HEK293 (cell line): Measurements from ENCODE around the gene SBF1.

Source experiments
- CTCF ChIA-PET: fragments of 350-600 bp; formaldehyde crosslinking; extraction: SDS; loops from one replicate; lab custom pipeline; 2021; ENCODE audit warnings: antibody characterized with exemption; lab: Yijun Ruan, JAX
- POLR2A ChIA-PET: fragments of 300-600 bp; formaldehyde crosslinking; extraction: SDS; loops from one replicate; lab custom pipeline; 2020; ENCODE audit warnings: antibody characterized with exemption, inconsistent platforms; lab: Yijun Ruan, JAX
- H3K27ac ChIP-seq: fragments of 200-500 bp; sonication (Bioruptor generic); 2 replicates; pipeline ENCODE4 v1.5.1; 2014; ENCODE audit warnings: low read depth, low read length, control low read depth, inconsistent platforms; ENCODE audit errors: extremely low read depth
- H3K36me3 ChIP-seq, 2 experiments: fragments of 200-500 bp in 1 of 2; sonication (Bioruptor generic) in 1 of 2; 1 replicate in 1 of 2; 2 replicates in 1 of 2; pipeline ENCODE4 v1.5.1; 2014 to 2017; ENCODE audit warnings: inconsistent platforms in 2 of 2, low read length in 2 of 2; ENCODE audit not compliant: control insufficient read depth in 2 of 2, insufficient read depth in 1 of 2
- H3K4me1 ChIP-seq: fragments of 200-500 bp; sonication (Bioruptor generic); 2 replicates; pipeline ENCODE4 v1.5.1; 2014; ENCODE audit warnings: mild to moderate bottlenecking, low read length, inconsistent platforms; ENCODE audit not compliant: control insufficient read depth, insufficient read depth
- H3K4me3 ChIP-seq: 2 replicates; pipeline ENCODE4 v1.5.1; 2011; ENCODE audit warnings: low read depth, mild to moderate bottlenecking, control low read depth, low read length, moderate library complexity
- H3K9me3 ChIP-seq: fragments of 200-500 bp; sonication (Bioruptor generic); 2 replicates; pipeline ENCODE4 v1.5.1; 2014; ENCODE audit warnings: low read depth, low read length, inconsistent platforms; ENCODE audit not compliant: control insufficient read depth, insufficient read depth
- BCL6B ChIP-seq: fragments of 450-650 bp; formaldehyde crosslinking; IDR thresholded peaks from 2 replicates; pipeline ENCODE4 v1.5.1; 2017; ENCODE audit warnings: missing biosample characterization, missing genetic modification characterization
- FEZF1 ChIP-seq: fragments of 450-650 bp; formaldehyde crosslinking; IDR thresholded peaks from 2 replicates; pipeline ENCODE4 v1.5.1; 2016; ENCODE audit warnings: missing biosample characterization, missing genetic modification characterization
- GLIS1 ChIP-seq: fragments of 450-650 bp; formaldehyde crosslinking; IDR thresholded peaks from 2 replicates; pipeline ENCODE4 v1.5.1; 2016; ENCODE audit warnings: missing biosample characterization, missing genetic modification characterization
- GLIS2 ChIP-seq: fragments of 450-650 bp; formaldehyde crosslinking; IDR thresholded peaks from 2 replicates; pipeline ENCODE4 v1.5.1; 2016; ENCODE audit warnings: missing biosample characterization, missing genetic modification characterization
- HOXC10 ChIP-seq: sonication (generic); formaldehyde crosslinking; IDR thresholded peaks from 2 replicates; pipeline ENCODE4 v1.8.1; 2023; ENCODE audit warnings: mild to moderate bottlenecking, missing genetic modification reagents
- HOXD13 ChIP-seq: sonication (generic); formaldehyde crosslinking; IDR thresholded peaks from 2 replicates; pipeline ENCODE4 v1.8.0; 2022; ENCODE audit warnings: missing genetic modification reagents, borderline replicate concordance
- KLF1 ChIP-seq: fragments of 450-650 bp; formaldehyde crosslinking; IDR thresholded peaks from 2 replicates; pipeline ENCODE4 v1.5.1; 2016; ENCODE audit warnings: missing biosample characterization, missing genetic modification characterization
- KLF10 ChIP-seq: fragments of 450-650 bp; IDR thresholded peaks from 2 replicates; pipeline ENCODE4 v1.5.1; 2018; ENCODE audit warnings: missing biosample characterization, mild to moderate bottlenecking, missing genetic modification characterization
- KLF8 ChIP-seq: fragments of 450-650 bp; formaldehyde crosslinking; IDR thresholded peaks from 2 replicates; pipeline ENCODE4 v1.5.1; 2016; ENCODE audit warnings: missing biosample characterization, missing genetic modification characterization
- KLF9 ChIP-seq: fragments of 450-650 bp; formaldehyde crosslinking; IDR thresholded peaks from 2 replicates; pipeline ENCODE4 v1.5.1; 2016; ENCODE audit warnings: missing biosample characterization, missing genetic modification characterization, low read depth
- MZF1 ChIP-seq: fragments of 450-650 bp; formaldehyde crosslinking; IDR thresholded peaks from 2 replicates; pipeline ENCODE4 v1.5.1; 2017; ENCODE audit warnings: missing biosample characterization, missing genetic modification characterization, borderline replicate concordance
- SCRT2 ChIP-seq: fragments of 450-650 bp; formaldehyde crosslinking; IDR thresholded peaks from 2 replicates; pipeline ENCODE4 v1.5.1; 2016; ENCODE audit warnings: missing biosample characterization, missing genetic modification characterization
- ZBTB17 ChIP-seq: fragments of 450-650 bp; formaldehyde crosslinking; IDR thresholded peaks from 2 replicates; pipeline ENCODE4 v1.5.1; 2016; ENCODE audit warnings: missing biosample characterization, missing genetic modification characterization
- ZEB2 ChIP-seq: fragments of 450-650 bp; formaldehyde crosslinking; IDR thresholded peaks from 2 replicates; pipeline ENCODE4 v1.5.1; 2016; ENCODE audit warnings: missing biosample characterization, missing genetic modification characterization
- ZIC2 ChIP-seq: fragments of 450-650 bp; formaldehyde crosslinking; IDR thresholded peaks from 2 replicates; pipeline ENCODE4 v1.5.1; 2016; ENCODE audit warnings: missing biosample characterization, missing genetic modification characterization
- ZNF558 ChIP-seq: fragments of 450-650 bp; formaldehyde crosslinking; IDR thresholded peaks from 2 replicates; pipeline ENCODE4 v1.5.1; 2016; ENCODE audit warnings: missing biosample characterization, missing genetic modification characterization
- ZNF623 ChIP-seq: fragments of 450-650 bp; formaldehyde crosslinking; IDR thresholded peaks from 2 replicates; pipeline ENCODE4 v1.5.1; 2016; ENCODE audit warnings: missing biosample characterization, missing genetic modification characterization
- ZNF629 ChIP-seq: fragments of 450-650 bp; formaldehyde crosslinking; IDR thresholded peaks from 2 replicates; pipeline ENCODE4 v1.5.1; 2017; ENCODE audit warnings: missing biosample characterization, missing genetic modification characterization
- ZNF677 ChIP-seq: fragments of 450-650 bp; IDR thresholded peaks from 2 replicates; pipeline ENCODE4 v1.5.0; 2018; ENCODE audit warnings: missing biosample characterization, mild to moderate bottlenecking, missing genetic modification characterization, moderate library complexity
- ZNF777 ChIP-seq: fragments of 450-650 bp; formaldehyde crosslinking; IDR thresholded peaks from 2 replicates; pipeline ENCODE4 v1.5.1; 2017; ENCODE audit warnings: missing biosample characterization, missing genetic modification characterization, borderline replicate concordance
- TF ChIP-seq, protein P1 (sequence below): fragments of 450-650 bp; formaldehyde crosslinking; IDR thresholded peaks from 2 replicates; pipeline ENCODE4 v1.5.1; 2016; ENCODE audit warnings: missing biosample characterization, missing genetic modification characterization

Gene SBF1

GRCh38 chr22:50443197-50443596 is 31.6 kb downstream of the SBF1 start:
- ChIA-PET POLR2A (interaction anchor here (0.9 to 3.0 kb wide), 2 partner anchors 27 to 192 kb away, joined by 3 to 9 read pairs; partner anchors contain the start of gene HDAC10), CTCF (interaction anchor here (1.5 kb wide), 1 partner anchor 82 kb away, joined by 4 read pairs; the partner anchor contains the start of gene SCO2)
- Histone ChIP-seq H3K4me3 (no peak overlapping the region), H3K36me3 (peaks cover 0 to 88% of the 10 kb centered on the region in 2 experiments; a peak in 1 of 3 replicates), H3K4me1 (no peaks in the 10 kb centered on the region; the same call in 1 of the 2 replicates), H3K27ac (peak overlapping the region; percentile 58; the same call in 1 of the 2 replicates), H3K9me3 (no peaks in the 10 kb centered on the region)
- TF ChIP-seq ZNF629 (0 out of 2 replicates have a peak, but pooled peaks have one; percentile 30), HOXD13 (CRISPR knock-in tag) (no peak), ZBTB17 (0 out of 2 replicates have a peak, but pooled peaks have one; percentile 42), GLIS2 (tag by site-specific recombination) (peak; percentile 66), GLIS1 (peak; percentile 34; the same call in 1 of the 2 replicates), BCL6B (no peak), ZIC2 (tag by site-specific recombination) (peak; percentile 93), KLF9 (tag by site-specific recombination) (no peak)
- TF ChIP-seq, protein P1, sequence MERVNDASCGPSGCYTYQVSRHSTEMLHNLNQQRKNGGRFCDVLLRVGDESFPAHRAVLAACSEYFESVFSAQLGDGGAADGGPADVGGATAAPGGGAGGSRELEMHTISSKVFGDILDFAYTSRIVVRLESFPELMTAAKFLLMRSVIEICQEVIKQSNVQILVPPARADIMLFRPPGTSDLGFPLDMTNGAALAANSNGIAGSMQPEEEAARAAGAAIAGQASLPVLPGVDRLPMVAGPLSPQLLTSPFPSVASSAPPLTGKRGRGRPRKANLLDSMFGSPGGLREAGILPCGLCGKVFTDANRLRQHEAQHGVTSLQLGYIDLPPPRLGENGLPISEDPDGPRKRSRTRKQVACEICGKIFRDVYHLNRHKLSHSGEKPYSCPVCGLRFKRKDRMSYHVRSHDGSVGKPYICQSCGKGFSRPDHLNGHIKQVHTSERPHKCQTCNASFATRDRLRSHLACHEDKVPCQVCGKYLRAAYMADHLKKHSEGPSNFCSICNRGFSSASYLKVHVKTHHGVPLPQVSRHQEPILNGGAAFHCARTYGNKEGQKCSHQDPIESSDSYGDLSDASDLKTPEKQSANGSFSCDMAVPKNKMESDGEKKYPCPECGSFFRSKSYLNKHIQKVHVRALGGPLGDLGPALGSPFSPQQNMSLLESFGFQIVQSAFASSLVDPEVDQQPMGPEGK (tag by site-specific recombination): 0 out of 2 replicates have a peak, but pooled peaks have one; percentile 15

DNA sequence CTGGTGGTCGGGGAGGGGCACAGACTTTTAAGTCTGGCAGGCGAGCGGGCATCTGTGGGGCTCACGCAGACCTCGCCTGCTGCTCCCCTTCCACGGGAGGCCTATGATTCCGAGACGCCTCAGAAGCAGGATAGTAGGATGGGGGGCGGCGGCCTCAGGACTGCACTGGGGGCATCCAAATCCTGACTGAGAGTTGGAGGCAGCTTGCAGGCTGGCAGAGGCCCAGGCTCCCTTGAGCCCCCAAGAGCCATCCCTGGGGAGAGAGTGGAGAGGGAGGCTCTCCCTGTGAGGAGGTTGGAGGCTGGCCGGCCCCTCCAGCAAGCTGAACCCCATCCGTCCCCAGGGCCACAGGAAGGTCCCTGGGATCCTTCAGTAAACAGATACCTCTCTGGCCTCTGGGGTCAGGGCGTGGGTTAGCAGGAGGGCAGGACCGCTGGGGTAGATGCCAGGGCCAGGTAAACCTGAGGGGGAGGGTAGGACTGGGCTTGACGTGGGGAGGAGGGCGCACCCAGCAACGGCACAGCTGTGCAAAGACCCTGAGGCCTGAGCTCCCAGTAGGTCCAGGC is 33.3 kb downstream of the SBF1 start:
- Histone ChIP-seq H3K4me1 (no peaks in the 10 kb centered on the region; the same call in 1 of the 2 replicates), H3K4me3 (no peak overlapping the region), H3K36me3 (peaks cover 0 to 87% of the 10 kb centered on the region in 2 experiments; a peak in 1 of 3 replicates), H3K9me3 (no peaks in the 10 kb centered on the region), H3K27ac (no peak overlapping the region)
- ChIA-PET CTCF (no interaction called here), POLR2A (interaction anchor here (0.6 kb wide), 1 partner anchor 55 kb away, joined by 6 read pairs; no protein-coding TSS in a partner anchor)
- no peak for TF ChIP-seq ZNF558 (tag by site-specific recombination)
- TF ChIP-seq ZNF623 (tag by site-specific recombination): peak; percentile 88
- TF ChIP-seq HOXC10 (CRISPR knock-in tag): no peak
- TF ChIP-seq MZF1 (tag by site-specific recombination): no peak
- no peak for TF ChIP-seq ZNF677 (tag by site-specific recombination)
- TF ChIP-seq ZEB2 (tag by site-specific recombination): no peak

DNA sequence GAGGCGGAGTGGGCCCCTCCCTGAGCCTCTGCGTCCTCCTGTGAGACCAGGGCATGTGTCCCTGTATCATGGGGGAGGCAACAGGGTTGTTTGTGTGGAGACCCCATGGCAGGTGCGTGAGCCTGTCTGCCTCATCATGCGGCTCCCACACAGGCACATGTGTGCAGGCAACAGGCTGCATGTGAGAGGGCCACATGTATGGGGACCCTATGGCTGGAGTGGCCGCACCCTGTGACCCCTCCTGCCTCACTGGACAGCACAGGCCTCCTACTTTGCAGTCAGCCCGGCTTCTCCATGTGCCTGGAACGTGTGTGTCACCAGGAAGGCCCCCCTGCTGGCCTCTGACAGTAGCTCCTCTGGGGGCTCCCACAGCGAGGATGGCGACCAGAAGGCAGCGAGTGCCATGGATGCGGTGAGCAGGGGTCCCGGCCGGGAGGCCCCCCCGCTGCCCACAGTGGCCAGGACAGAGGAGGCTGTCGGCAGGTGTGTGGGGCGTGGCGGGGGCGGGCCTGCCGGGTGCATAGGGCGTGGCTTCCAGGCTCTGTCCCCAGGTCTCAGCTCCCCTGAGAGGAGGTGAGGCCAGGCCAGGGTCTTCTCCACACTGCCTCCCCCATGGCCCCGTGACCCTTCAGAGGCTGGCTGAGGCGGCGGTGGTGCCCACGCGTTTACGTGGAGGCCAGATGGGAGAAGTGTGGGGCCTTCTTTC is 34.1 kb downstream of the SBF1 start:
- Histone ChIP-seq H3K27ac (no peak overlapping the region), H3K9me3 (no peaks in the 10 kb centered on the region), H3K4me3 (no peak overlapping the region), H3K36me3 (peaks cover 0 to 88% of the 10 kb centered on the region in 2 experiments; a peak in 2 of 3 replicates), H3K4me1 (no peaks in the 10 kb centered on the region; the same call in 1 of the 2 replicates)
- ChIA-PET CTCF (no interaction called here), POLR2A (no interaction called here)
- TF ChIP-seq ZIC2 (tag by site-specific recombination): peak; percentile 40
- peak; percentile 53; the same call in 1 of the 2 replicates for TF ChIP-seq KLF1 (tag by site-specific recombination)
- TF ChIP-seq ZNF777 (tag by site-specific recombination): no peak
- no peak for TF ChIP-seq FEZF1 (tag by site-specific recombination)
- TF ChIP-seq KLF8 (tag by site-specific recombination): peak; percentile 90; the same call in 1 of the 2 replicates
- peak; percentile 62 for TF ChIP-seq GLIS2 (tag by site-specific recombination)
- peak; percentile 51; the same call in 1 of the 2 replicates for TF ChIP-seq KLF10 (tag by site-specific recombination)
- TF ChIP-seq KLF9 (tag by site-specific recombination): peak; percentile 81
- peak; percentile 28; the same call in 1 of the 2 replicates for TF ChIP-seq GLIS1
- peak; percentile 68 for TF ChIP-seq SCRT2 (tag by site-specific recombination)
